HepG2 (cell line): ENCODE results near the gene DQX1. TPM values are rescaled to one million over a fixed set of nuclear protein-coding genes. Genes with fewer than 3 reads are reported as not detected.

Source experiments
- GLI4 ChIP-seq: sonication (generic); formaldehyde crosslinking; IDR thresholded peaks from 2 replicates; pipeline ENCODE4 v1.5.1; 2020; ENCODE audit warnings: missing genetic modification reagents, mild to moderate bottlenecking, moderate library complexity, borderline replicate concordance
- KAT8 ChIP-seq: IDR thresholded peaks from 2 replicates; pipeline ENCODE4 v1.6.1; 2016; ENCODE audit warnings: missing genetic modification reagents, missing compliant biosample characterization
- MTF1 ChIP-seq: sonication (generic); formaldehyde crosslinking; IDR thresholded peaks from 2 replicates; pipeline ENCODE4 v1.5.0; 2020; ENCODE audit warnings: missing genetic modification reagents
- MXD1 ChIP-seq: sonication (generic); formaldehyde crosslinking; IDR thresholded peaks from 2 replicates; pipeline ENCODE4 v1.4.0; 2020; ENCODE audit warnings: mild to moderate bottlenecking, missing genetic modification reagents
- PHF8 ChIP-seq: sonication (generic); formaldehyde crosslinking; IDR thresholded peaks from 2 replicates; pipeline ENCODE4 v1.5.0; 2020; ENCODE audit warnings: missing genetic modification reagents
- SIN3B ChIP-seq: fragments of 150-350 bp; IDR thresholded peaks from 2 replicates; pipeline ENCODE4 v1.6.1; 2014; ENCODE audit warnings: low read length
- SNAI1 ChIP-seq: sonication (generic); formaldehyde crosslinking; IDR thresholded peaks from 2 replicates; pipeline ENCODE4 v1.5.0; 2020; ENCODE audit warnings: mild to moderate bottlenecking, missing genetic modification reagents, borderline replicate concordance
- ZFP62 ChIP-seq: sonication (generic); formaldehyde crosslinking; IDR thresholded peaks from 2 replicates; pipeline ENCODE4 v1.4.0; 2020; ENCODE audit warnings: missing genetic modification reagents
- ZNF205 ChIP-seq: IDR thresholded peaks from 2 replicates; pipeline ENCODE4 v1.6.1; 2018; ENCODE audit warnings: missing biosample characterization, missing genetic modification reagents
- ZNF331 ChIP-seq: sonication (generic); formaldehyde crosslinking; IDR thresholded peaks from 2 replicates; pipeline ENCODE4 v1.4.0; 2020; ENCODE audit warnings: missing genetic modification reagents
- ZNF343 ChIP-seq: sonication (generic); formaldehyde crosslinking; IDR thresholded peaks from 2 replicates; pipeline ENCODE4 v1.4.0; 2020; ENCODE audit warnings: mild to moderate bottlenecking, missing genetic modification reagents
- ZNF362 ChIP-seq: sonication (generic); formaldehyde crosslinking; IDR thresholded peaks from 2 replicates; pipeline ENCODE4 v1.4.0; 2020; ENCODE audit warnings: missing genetic modification reagents, mild to moderate bottlenecking, borderline replicate concordance
- ZNF710 ChIP-seq: sonication (generic); formaldehyde crosslinking; IDR thresholded peaks from 2 replicates; pipeline ENCODE4 v1.5.0; 2020; ENCODE audit warnings: mild to moderate bottlenecking, missing genetic modification reagents, borderline replicate concordance
- ZNF770 ChIP-seq: sonication (generic); formaldehyde crosslinking; IDR thresholded peaks from 2 replicates; pipeline ENCODE4 v1.5.0; 2020; ENCODE audit warnings: mild to moderate bottlenecking, missing genetic modification reagents
- ZNF816 ChIP-seq: sonication (generic); formaldehyde crosslinking; IDR thresholded peaks from 2 replicates; pipeline ENCODE4 v1.8.0; 2022; ENCODE audit warnings: missing genetic modification reagents, mild to moderate bottlenecking, borderline replicate concordance
- ZUFSP ChIP-seq: sonication (generic); formaldehyde crosslinking; IDR thresholded peaks from 2 replicates; pipeline ENCODE4 v1.9.0; 2021; ENCODE audit warnings: missing genetic modification reagents, mild to moderate bottlenecking, borderline replicate concordance
- polyA plus RNA-seq, 8 experiments: library from polyadenylated mRNA; depleted of rRNA in 3 of 8; stranded (reverse) in 7 of 8; unstranded in 1 of 8; fragments of >200 nt; fragmentation: Illumina TruSeq in 4 of 8; extraction: Trizol in 4 of 8; gene quantifications; 2 replicates each; pipeline versions ENCODE4 v1.2.1 to v1.2.3, GENCODE V29; 2011 to 2016; ENCODE audit warnings: low read depth in 4 of 8, missing spikeins in 1 of 8, mixed read lengths in 1 of 8; ENCODE audit not compliant: insufficient read depth in 1 of 8
- total RNA-seq, 5 experiments: library from RNA; depleted of rRNA; stranded (reverse); fragments of >200 nt; fragmentation: Illumina TruSeq; extraction: Trizol; gene quantifications; 2 replicates each; pipeline ENCODE4 v1.2.3, GENCODE V29; 2016; ENCODE audit warnings: low read depth in 1 of 5
- TF ChIP-seq, protein P1 (sequence below): sonication (generic); formaldehyde crosslinking; IDR thresholded peaks from 2 replicates; pipeline ENCODE4 v1.8.1; 2023; ENCODE audit warnings: mild to moderate bottlenecking, moderate library complexity, missing genetic modification reagents
- TF ChIP-seq, protein P2 (sequence below): sonication (generic); formaldehyde crosslinking; conservative IDR thresholded peaks from 2 replicates; pipeline ENCODE4 v1.5.0; 2020; ENCODE audit warnings: missing genetic modification reagents

Gene DQX1
- total and polyA plus RNA-seq, 2 of the 13 experiments (the other 11 are each of a cell fraction or from before 2014, with no cell fraction given), result 27.6 to 89.8 TPM

DNA sequence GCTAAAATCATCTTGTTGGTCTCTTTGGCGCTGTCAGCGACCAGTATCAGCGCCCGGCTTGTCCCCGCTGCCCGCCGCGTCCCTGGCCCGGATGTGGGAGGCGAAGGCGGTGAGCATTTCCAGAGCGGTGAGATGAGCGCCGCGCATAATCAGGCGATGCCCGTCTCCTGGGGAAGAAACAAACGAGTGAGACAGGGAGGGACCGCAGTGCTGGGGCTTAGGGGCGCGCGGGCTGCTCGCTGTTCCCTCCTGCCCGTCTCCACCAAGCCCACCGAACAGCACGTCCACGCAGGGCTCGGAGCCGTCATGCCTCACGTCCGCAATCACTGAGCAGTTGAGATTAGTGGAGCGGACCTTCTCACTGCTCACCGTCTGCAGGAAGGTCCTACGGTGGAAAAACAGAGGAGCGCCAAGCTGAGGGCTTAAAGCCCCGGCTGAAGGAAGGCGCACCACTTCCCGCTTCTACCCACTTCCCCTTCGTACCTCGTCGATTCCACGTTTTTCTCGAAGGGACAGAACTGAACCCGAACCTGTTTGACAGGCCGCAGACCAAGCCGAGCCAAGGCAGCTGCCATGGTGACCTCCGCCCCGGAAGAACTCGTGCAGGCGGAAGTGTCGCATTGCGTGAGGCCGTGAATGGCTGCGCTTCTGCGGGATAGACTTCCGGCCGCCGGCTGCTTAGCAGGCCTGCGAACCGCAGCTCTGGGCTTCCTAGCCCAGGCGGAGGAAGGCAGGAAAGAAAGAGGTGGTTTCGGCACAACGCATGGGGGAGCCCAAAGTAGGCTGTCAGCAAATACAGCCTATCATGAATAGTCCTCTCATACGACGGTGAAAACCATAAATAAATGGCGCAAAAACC is 53.7 kb downstream of the DQX1 start, which contains the start of gene MRPL53 (continued):
- peak; percentile 99 for TF ChIP-seq KAT8 (CRISPR knock-in tag)
- TF ChIP-seq ZFP62 (CRISPR knock-in tag), result no peak
- TF ChIP-seq MXD1 (CRISPR knock-in tag), result peak; percentile 89
- peak; percentile 85 for TF ChIP-seq SIN3B
- TF ChIP-seq ZNF205 (CRISPR knock-in tag), result peak; percentile 83
- peak; percentile 46; the same call in 1 of the 2 replicates for TF ChIP-seq MTF1
- peak; percentile 96; the same call in 1 of the 2 replicates for TF ChIP-seq GLI4 (CRISPR knock-in tag)
- no peak for TF ChIP-seq ZUFSP (CRISPR knock-in tag)
- peak; percentile 81; the same call in 1 of the 2 replicates for TF ChIP-seq ZNF343
- TF ChIP-seq PHF8 (CRISPR knock-in tag), result peak; percentile 97
- 0 out of 2 replicates have a peak, but pooled peaks have one; percentile 80 for TF ChIP-seq ZNF816
- TF ChIP-seq, protein P1, sequence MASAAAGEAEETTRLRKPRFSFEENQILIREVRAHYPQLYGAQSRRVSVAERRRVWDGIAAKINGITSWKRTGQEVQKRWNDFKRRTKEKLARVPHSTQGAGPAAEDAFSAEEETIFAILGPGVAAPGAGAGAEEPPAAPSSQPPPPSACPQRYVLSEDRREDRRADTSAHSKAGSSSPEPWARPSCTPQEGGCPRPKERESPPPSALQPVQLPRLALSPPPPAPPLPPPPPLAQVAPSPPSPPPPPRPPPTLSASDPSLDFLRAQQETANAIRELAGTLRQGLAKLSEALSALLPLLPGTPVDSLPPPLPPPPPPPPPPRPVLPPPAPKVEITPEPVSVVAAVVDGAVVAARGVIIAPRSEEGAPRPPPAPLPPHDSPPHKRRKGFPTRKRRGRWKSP (CRISPR knock-in tag), result peak; percentile 88
- TF ChIP-seq ZNF362 (CRISPR knock-in tag), result peak; percentile 79
- peak; percentile 89 for TF ChIP-seq ZNF710 (CRISPR knock-in tag)
- peak; percentile 77 for TF ChIP-seq ZNF770 (CRISPR knock-in tag)
- peak; percentile 97 for TF ChIP-seq ZNF331 (CRISPR knock-in tag)
- TF ChIP-seq, protein P2, sequence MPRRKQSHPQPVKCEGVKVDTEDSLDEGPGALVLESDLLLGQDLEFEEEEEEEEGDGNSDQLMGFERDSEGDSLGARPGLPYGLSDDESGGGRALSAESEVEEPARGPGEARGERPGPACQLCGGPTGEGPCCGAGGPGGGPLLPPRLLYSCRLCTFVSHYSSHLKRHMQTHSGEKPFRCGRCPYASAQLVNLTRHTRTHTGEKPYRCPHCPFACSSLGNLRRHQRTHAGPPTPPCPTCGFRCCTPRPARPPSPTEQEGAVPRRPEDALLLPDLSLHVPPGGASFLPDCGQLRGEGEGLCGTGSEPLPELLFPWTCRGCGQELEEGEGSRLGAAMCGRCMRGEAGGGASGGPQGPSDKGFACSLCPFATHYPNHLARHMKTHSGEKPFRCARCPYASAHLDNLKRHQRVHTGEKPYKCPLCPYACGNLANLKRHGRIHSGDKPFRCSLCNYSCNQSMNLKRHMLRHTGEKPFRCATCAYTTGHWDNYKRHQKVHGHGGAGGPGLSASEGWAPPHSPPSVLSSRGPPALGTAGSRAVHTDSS (CRISPR knock-in tag), result no peak
- TF ChIP-seq SNAI1 (CRISPR knock-in tag), result peak; percentile 22; the same call in 1 of the 2 replicates
